Measurements from ENCODE around the gene CDK5RAP3. TPM values are rescaled to one million over a fixed set of nuclear protein-coding genes. Genes with fewer than 3 reads are reported as not detected.

CDK5RAP3 gene
- total and polyA plus RNA-seq, 2 of the 13 experiments (the other 11 are each of a cell fraction or from before 2014, with no cell fraction given) = 128 to 154 TPM

DNA sequence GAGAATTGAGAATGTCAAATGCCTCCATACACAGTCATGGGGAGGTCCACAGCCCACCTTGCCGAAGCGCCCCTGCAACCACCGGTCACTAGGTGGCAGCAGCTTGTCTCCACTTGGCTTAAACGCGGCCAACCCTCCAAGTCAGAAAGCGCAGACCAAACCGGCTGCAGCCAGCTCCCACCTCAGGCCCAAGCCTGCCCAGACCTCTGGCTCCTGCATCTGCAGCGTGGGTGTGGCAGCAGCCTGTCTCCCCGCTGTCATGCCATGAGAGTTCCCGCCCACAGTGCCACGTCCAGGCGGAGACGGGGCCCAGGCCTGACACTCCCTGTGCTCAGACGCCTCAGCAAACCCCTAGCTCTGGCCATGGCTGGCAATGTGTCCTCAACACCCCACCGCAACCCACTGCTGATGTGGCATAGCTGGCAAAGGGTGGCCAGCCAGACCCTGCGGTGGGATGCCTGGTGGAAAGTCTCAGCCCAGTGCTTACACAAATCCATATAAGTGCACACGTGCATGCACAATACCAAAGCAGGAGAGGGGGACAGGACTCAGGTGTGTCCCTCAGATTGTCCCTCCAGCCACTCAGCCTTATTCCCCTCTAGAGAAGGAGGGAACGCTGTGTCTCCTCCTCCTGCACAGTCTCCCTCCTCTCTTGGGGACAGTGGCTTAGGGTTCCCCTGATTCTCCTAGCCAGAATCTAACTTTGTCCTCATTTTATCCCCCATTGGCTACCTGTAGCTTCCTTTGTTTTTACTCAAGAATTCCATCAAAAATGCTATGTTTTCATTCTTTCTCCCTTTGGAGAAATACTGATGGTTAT lies 55.8 kb downstream of the CDK5RAP3 start (continued):
- TF ChIP-seq, protein P1, sequence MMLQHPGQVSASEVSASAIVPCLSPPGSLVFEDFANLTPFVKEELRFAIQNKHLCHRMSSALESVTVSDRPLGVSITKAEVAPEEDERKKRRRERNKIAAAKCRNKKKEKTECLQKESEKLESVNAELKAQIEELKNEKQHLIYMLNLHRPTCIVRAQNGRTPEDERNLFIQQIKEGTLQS (CRISPR knock-in tag; IDR thresholded peaks at IDR 0.05) = 0 out of 2 replicates have a peak, but pooled peaks have one; percentile 27
- TF ChIP-seq, protein P2, sequence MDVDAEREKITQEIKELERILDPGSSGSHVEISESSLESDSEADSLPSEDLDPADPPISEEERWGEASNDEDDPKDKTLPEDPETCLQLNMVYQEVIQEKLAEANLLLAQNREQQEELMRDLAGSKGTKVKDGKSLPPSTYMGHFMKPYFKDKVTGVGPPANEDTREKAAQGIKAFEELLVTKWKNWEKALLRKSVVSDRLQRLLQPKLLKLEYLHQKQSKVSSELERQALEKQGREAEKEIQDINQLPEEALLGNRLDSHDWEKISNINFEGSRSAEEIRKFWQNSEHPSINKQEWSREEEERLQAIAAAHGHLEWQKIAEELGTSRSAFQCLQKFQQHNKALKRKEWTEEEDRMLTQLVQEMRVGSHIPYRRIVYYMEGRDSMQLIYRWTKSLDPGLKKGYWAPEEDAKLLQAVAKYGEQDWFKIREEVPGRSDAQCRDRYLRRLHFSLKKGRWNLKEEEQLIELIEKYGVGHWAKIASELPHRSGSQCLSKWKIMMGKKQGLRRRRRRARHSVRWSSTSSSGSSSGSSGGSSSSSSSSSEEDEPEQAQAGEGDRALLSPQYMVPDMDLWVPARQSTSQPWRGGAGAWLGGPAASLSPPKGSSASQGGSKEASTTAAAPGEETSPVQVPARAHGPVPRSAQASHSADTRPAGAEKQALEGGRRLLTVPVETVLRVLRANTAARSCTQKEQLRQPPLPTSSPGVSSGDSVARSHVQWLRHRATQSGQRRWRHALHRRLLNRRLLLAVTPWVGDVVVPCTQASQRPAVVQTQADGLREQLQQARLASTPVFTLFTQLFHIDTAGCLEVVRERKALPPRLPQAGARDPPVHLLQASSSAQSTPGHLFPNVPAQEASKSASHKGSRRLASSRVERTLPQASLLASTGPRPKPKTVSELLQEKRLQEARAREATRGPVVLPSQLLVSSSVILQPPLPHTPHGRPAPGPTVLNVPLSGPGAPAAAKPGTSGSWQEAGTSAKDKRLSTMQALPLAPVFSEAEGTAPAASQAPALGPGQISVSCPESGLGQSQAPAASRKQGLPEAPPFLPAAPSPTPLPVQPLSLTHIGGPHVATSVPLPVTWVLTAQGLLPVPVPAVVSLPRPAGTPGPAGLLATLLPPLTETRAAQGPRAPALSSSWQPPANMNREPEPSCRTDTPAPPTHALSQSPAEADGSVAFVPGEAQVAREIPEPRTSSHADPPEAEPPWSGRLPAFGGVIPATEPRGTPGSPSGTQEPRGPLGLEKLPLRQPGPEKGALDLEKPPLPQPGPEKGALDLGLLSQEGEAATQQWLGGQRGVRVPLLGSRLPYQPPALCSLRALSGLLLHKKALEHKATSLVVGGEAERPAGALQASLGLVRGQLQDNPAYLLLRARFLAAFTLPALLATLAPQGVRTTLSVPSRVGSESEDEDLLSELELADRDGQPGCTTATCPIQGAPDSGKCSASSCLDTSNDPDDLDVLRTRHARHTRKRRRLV (CRISPR knock-in tag; IDR thresholded peaks at IDR 0.05) = no peak
- 0 out of 2 replicates have a peak, but pooled peaks have one; percentile 4 for TF ChIP-seq CAMTA2 (CRISPR knock-in tag; IDR thresholded peaks at IDR 0.05; ENCODE audit: borderline replicate concordance)
- TF ChIP-seq SALL2 (CRISPR knock-in tag; IDR thresholded peaks at IDR 0.05) = peak; percentile 74
- TF ChIP-seq SIN3A (IDR thresholded peaks at IDR 0.05; ENCODE audit: borderline replicate concordance, low read depth, low read length) = no peak
- no peak for TF ChIP-seq LCORL (IDR thresholded peaks at IDR 0.05)
- peak; percentile 42; the same call in 1 of the 2 replicates for TF ChIP-seq LCORL (CRISPR knock-in tag; IDR thresholded peaks at IDR 0.05)
- no peak for TF ChIP-seq HOXA9 (CRISPR knock-in tag; IDR thresholded peaks at IDR 0.05; ENCODE audit: borderline replicate concordance)
- TF ChIP-seq TMF1 (CRISPR knock-in tag; IDR thresholded peaks at IDR 0.05; ENCODE audit: low read depth) = no peak
- TF ChIP-seq SMARCE1 (IDR thresholded peaks at IDR 0.05; ENCODE audit: borderline replicate concordance) = no peak
- TF ChIP-seq MAFK (conservative IDR thresholded peaks at IDR 0.05 in 1 of 2, IDR thresholded peaks at IDR 0.05 in 1 of 2; ENCODE audit: low read length in 2 of 2) = no peak
- TF ChIP-seq ZNF160 (CRISPR knock-in tag; IDR thresholded peaks at IDR 0.05) = no peak
- no peak for TF ChIP-seq ATF1 (CRISPR knock-in tag; IDR thresholded peaks at IDR 0.05)
- TF ChIP-seq ZNF484 (CRISPR knock-in tag; IDR thresholded peaks at IDR 0.05; ENCODE audit: borderline replicate concordance, low read depth) = no peak
- TF ChIP-seq PLRG1 (conservative IDR thresholded peaks at IDR 0.05) = no peak
- TF ChIP-seq DNMT3B (CRISPR knock-in tag; conservative IDR thresholded peaks at IDR 0.05) = no peak
- peak; percentile 36; the same call in 1 of the 2 replicates for TF ChIP-seq ZBTB7A (CRISPR knock-in tag; IDR thresholded peaks at IDR 0.05)
- TF ChIP-seq PHB2 (IDR thresholded peaks at IDR 0.05; ENCODE audit: partially characterized antibody) = no peak
- no peak for TF ChIP-seq ZNF44 (CRISPR knock-in tag; IDR thresholded peaks at IDR 0.05)
- TF ChIP-seq, protein P3, sequence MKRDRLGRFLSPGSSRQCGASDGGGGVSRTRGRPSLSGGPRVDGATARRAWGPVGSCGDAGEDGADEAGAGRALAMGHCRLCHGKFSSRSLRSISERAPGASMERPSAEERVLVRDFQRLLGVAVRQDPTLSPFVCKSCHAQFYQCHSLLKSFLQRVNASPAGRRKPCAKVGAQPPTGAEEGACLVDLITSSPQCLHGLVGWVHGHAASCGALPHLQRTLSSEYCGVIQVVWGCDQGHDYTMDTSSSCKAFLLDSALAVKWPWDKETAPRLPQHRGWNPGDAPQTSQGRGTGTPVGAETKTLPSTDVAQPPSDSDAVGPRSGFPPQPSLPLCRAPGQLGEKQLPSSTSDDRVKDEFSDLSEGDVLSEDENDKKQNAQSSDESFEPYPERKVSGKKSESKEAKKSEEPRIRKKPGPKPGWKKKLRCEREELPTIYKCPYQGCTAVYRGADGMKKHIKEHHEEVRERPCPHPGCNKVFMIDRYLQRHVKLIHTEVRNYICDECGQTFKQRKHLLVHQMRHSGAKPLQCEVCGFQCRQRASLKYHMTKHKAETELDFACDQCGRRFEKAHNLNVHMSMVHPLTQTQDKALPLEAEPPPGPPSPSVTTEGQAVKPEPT (CRISPR knock-in tag; IDR thresholded peaks at IDR 0.05; ENCODE audit: low read depth) = 0 out of 2 replicates have a peak, but pooled peaks have one; percentile 34
- TF ChIP-seq ZNF383 (CRISPR knock-in tag; IDR thresholded peaks at IDR 0.05; ENCODE audit: borderline replicate concordance) = peak; percentile 86; the same call in 1 of the 2 replicates
- no peak for TF ChIP-seq ZNF224 (CRISPR knock-in tag; IDR thresholded peaks at IDR 0.05)
